Upper lobe of left lung (tissue), 4 donors: ENCODE measurements around the gene HES7.

Experiments
- CTCF ChIP-seq, 6 experiments: fragments of 450-650 bp in 4 of 6; fragments of 200-600 bp in 2 of 6; sonication (generic) in 2 of 6; IDR thresholded peaks; one replicate each; pipeline ENCODE4 v1.5.1; 2016 to 2019; ENCODE audit warnings: antibody characterized with exemption in 6 of 6
- EP300 ChIP-seq, 4 donors: sonication (generic); formaldehyde crosslinking; IDR thresholded peaks; one replicate each; pipeline ENCODE4 v1.5.1; 2017; ENCODE audit warnings: antibody characterized with exemption in 4 of 4, control low read depth in 2 of 4
- POLR2A ChIP-seq, 4 donors: fragments of 450-650 bp; IDR thresholded peaks; one replicate each; pipeline ENCODE4 v1.5.1; 2016 to 2017; ENCODE audit warnings: antibody characterized with exemption in 4 of 4, mild to moderate bottlenecking in 2 of 4
- POLR2AphosphoS5 ChIP-seq, 2 donors: sonication (generic); formaldehyde crosslinking; IDR thresholded peaks; one replicate each; pipeline ENCODE4 v1.5.1; 2017; ENCODE audit warnings: antibody characterized with exemption in 2 of 2

- TF ChIP-seq POLR2AphosphoS5 (IDR thresholded peaks at IDR 0.05) = no peak
- no peak for TF ChIP-seq CTCF (IDR thresholded peaks at IDR 0.05)
- TF ChIP-seq EP300 (IDR thresholded peaks at IDR 0.05) = no peak
- no peak for TF ChIP-seq POLR2A (IDR thresholded peaks at IDR 0.05)
Observed at GRCh38 chr17:8103549-8103948, 20.4 kb downstream of the HES7 start.
